NCI-H2171 treated with DMSO at 0.1 percent for 48 hours (cell line): ENCODE data around the gene FAM78A.
A peak's percentile ranks its signal among the peaks of the same experiment; 100 is the strongest.

Experiments
- DNase-seq: peaks from one replicate; lab custom pipeline; 2025; lab: John Stamatoyannopoulos, UW

The FAM78A gene

DNA sequence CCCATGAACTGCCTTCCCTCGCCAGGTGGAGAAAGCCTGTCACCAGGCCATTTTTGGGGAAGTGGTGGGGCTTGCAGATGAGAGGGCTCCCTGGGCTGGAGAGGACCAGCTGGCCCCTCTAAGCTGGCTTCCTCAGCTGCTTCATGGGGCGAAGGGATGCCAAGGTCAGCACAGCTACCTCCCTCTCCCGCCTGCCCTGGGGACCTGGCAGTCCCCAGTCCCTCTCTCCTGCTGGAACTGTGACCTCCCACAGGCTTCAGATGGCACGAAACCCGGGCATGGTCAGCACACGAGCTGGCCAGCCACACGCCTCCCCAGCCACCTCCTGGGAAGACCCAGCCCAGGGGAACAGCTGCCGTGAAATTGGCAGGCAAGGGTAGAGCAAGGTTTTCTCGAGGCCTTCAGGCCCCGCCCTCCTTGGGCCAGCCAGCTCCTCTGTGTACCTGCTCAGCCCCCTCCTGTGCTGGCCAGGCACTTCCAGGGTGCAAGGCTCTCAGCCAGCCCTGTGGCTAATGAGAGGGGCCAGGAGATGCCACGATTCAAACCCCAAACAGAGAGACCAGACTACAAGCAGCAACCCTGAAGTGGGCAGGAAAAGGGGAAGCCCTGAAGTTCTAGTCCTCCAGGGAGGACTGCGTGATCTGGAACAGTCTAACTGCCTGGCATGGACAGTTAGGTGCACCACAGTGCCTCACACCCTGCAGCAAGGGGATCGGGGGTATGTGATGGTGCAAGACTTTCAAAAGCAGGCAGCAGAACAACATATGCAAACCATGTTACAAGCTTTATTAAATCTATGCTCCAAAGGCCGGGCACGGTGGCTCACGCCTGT, 26.1 kb upstream of the FAM78A start:
- DNase-seq = no peak

GRCh38 chr9:131300444-131300843, 24.1 kb upstream of the FAM78A start:
- DNase-seq = no peak

DNA sequence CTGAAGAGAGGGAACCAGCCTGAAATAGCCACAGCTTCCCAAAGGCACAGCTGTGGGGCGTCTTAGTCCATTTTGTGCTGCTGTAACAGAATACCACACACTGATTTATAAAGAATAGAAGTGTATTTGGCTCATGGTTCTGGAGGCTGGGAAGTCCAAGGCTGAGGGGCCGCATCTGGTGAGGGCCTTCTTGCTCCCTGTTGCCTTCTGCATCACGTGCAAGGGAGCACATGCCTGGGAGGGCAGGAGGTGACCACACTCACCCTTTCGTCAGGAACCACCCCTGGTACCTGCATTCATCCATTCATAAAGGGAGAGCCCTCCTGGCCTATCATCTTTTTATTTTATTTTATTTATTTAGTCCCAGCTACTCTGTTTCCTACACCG, 23.6 kb upstream of the FAM78A start:
- DNase-seq = no peak

DNA sequence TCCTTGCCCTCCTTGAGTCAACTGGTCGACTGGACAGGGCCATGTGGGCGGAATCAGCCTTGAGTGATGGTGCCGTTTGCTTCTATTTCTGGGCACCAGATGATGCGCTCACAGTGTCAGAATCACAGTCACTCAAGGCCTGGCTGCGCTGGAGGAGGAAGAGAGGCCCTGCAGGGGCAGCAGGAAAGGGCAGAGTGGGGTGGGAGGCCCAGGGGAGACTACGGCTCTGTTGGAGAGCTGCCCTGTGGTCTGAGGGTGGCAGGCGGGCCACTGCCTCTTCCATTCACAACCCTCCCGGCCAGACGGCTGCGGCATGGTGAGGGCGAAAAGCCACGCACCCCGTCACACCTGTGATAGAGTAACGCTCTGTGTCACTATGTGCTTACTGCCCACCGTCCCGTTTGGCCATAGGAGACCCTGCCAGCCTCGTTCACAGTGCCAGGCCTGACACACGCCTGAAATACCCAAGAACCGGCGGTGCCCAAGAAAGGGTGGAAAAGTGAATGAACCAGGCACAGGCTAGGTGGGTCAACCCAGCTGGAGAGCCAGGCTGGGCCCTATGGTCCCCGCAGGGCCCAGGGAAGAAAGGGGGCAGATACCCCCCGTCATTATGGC, 23.1 kb upstream of the FAM78A start:
- DNase-seq = no peak

- no peak for DNase-seq
Observed at GRCh38 chr9:131298816-131299215, 22.5 kb upstream of the FAM78A start.

DNA sequence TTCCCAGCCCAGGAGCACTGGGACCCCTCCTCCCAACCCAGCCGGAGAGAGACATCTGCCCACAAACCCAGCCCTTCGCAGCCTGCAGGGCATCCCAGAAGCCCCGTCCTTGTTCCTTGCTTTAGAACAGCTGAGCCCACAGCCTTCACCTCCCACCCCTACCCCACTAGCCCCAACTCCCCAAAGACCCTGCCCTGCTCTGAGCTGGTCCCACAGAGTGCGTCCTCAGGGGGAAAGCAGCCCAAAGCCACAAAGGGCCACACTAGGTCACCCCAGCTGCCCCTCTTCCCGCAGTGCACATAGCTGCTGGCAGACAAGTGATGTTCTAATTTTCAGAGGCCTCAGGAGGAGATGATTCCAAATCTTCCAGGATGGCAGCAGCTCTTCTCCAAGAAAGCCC, 22.0 kb upstream of the FAM78A start:
- DNase-seq = no peak

DNA sequence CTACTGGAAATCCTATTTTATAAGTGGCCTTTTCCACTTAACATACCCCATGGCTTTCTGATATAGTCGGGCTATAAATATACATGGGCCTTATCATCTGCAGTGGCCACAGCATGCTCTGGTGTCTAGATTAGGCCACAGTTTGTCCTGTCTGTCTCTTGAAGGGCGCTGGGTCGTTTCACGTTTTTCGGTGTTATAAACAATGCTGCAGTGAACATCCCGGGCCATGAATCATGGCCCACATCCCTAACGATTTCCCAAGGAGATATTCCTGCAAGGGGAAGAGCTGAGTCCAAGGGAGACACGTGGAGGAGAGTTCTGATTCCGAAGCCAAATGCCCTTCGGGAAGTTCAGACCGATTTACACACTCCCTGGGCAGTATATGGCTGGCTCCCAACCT, 21.6 kb upstream of the FAM78A start:
- no peak for DNase-seq

GRCh38 chr9:131296906-131297500, 20.7 kb upstream of the FAM78A start:
- no peak for DNase-seq

DNA sequence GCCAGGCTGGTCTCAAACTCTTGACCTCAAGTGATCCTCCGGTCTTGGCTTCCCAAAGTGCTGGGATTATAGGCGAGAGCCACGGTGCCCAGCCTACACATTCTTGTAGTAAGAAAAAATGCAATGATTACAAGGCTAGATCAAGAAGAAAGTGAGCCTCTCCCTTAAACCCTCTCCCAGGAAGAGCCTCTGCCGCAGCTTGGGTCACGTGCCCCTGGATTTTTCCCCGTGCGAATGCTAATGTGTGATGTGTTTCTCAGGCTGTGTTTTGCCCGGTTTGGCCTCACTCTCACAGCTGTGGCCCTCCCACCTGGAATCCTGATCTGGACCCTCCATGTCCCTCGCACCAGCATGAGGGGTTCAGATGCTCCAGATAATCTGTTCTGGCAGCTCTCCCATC, 20.1 kb upstream of the FAM78A start:
- DNase-seq = no peak

DNA sequence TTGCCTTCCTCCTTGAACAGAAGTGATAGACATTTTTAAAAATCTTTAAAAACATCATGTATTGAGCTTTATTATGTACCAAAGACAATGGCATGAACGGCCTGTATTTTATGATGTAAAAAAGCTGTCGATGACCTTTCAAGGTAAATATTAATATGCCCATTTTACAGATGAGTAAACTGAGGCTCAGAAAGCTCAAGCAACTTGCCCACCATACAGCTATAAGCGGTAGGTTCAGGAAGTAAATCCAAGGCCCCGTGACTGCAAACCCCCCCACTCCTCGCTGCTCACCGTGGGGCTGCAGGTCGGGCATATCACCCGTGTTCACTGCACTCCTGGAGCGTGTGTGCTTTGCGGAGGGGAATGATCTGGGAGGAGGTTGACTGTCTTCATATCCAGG, 16.6 kb upstream of the FAM78A start:
- DNase-seq = no peak

DNA sequence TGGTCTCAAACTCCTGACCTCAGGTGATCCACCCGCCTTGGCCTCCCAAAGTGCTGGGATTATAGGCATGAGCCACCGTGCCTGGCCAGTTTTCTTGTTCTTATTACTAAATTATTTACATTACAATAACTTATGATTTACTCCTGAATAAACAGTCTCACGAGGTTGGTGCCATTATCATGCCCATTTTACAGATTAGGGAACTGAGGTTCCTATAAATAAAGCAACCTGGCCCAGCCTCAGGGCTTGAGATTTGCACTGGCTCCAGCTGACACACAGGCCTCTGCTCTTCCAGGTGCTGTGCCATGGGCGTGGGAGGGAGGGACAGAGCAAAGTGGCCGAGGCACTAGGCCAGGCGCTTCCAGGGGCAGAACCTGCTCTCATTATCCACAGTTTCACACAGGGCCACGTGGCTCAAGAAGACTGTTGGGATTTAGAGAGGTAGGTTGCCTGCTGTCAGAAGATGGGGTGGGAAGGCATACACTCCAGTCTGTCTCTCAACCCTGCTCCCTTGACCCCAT, 15.5 kb upstream of the FAM78A start:
- no peak for DNase-seq

- no peak for DNase-seq
Observed at GRCh38 chr9:131290767-131291370, 14.6 kb upstream of the FAM78A start.

- DNase-seq = no peak
Observed at GRCh38 chr9:131290036-131290766, 13.9 kb upstream of the FAM78A start.

DNA sequence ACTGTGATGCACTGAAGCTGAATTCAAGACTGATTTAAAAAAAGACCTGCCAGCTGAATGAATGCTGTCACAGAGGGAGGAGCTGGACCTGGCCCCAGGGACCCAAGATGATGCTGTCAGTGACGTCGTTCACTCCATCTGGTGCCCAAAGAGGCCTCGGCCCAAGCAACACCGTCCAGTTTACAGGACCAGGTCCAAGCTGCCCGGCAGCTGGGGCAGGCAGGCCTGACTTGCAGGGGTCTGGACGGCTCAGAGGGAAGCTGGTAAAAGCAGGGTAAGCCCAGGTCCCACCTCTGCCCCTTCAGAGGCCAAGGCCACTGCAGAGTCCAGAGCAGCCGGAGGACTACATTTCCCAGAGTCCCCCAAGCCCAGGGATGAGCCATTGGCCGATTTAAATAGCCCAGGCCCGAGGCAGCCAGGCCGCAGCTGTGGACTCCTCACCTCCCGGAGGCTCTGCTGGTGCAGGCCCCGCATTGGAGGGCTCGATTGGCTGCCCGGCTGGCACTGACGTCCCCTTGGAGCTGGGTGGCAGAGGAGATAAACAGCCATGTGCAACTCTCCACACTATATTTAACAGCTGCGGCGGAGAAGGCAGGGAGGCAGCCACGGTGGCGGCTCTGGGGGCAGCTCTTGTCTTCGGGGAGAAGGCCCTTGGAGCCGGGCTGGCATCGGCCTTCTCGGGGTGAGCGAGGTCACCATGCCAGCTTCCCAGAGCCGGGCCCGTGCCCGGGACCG, 13.2 kb upstream of the FAM78A start, which contains the start of gene PLPP7:
PLPP7 (plus strand) TSS at position 423 of the 735 bp plus-strand sequence; CDS start at position 698, 275 bp downstream.
- peak; percentile 76 for DNase-seq

- no peak for DNase-seq
Observed at GRCh38 chr9:131288217-131288616, 11.9 kb upstream of the FAM78A start.

GRCh38 chr9:131287359-131287758, 11.0 kb upstream of the FAM78A start:
- no peak for DNase-seq

DNA sequence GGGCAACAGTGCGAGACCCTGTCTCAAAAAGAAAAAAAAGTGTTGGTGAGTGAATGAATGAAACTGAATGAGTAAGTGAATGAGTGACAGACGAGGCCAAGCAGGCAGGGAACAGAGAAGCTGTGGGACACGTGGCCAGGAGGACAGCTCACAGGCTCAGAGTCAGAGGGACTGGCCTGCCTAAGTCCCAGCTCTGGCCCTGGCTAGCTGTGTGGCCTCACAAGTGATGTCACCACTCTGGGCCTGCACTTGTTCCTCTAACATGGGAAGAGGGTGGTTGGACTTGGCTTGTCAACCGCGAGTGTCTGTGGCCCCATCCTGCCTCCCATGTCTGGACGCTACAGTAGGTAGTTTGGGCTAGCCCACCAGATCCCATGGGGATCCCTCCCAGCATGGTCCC, 8.5 kb upstream of the FAM78A start:
- no peak for DNase-seq

DNA sequence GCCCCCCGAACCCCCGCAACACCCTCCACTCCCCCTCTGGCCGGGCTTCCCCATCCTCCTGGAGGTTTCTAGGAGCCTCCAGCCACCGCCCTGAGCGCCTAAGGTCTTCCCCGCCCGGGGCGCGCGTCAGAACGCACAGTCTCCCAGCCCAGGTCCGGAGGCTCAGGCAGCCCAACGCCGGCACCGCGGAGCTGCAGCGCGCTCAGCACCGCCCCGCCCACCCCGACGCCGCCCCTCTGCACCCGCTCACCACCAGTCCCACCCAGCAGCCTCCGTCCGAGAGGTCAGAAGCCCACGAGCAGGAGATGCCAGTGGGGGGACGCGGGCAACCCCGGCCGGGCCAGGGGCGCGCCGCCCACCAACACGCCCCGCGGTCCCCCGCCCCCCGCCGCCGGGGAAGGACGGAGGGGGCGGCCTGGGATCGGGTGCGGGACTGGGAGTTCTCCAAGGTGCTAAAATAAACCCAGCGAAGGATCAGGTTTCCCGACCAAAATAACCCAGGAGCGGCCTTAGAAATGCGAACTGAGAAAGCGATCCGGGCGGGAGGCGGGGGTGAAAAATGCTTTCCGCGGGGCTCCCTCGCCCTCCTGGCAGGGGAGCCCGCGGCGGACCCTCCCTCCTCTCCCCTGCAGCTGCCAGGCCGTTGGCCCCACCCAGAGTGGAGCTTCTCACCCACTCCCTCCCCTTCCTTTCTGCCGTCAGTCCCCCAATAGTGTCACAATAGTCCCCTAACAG, 6.5 kb upstream of the FAM78A start:
- DNase-seq = peak; percentile 55

GRCh38 chr9:131282175-131282574, 5.9 kb upstream of the FAM78A start:
- no peak for DNase-seq
